CD4-positive, alpha-beta T cell treated with Interleukin-6 for 4 hours (primary cell): ENCODE data around the gene BCL11B.

Experiments
- DNase-seq: peaks from one replicate; pipeline ENCODE4 v3.0.0-alpha.2; 2020; ENCODE audit warnings: mixed read lengths

The BCL11B gene

GRCh38 chr14:99284254-99285004 lies 12.4 kb upstream of the BCL11B start:
- no peak for DNase-seq

GRCh38 chr14:99282261-99283050 lies 10.5 kb upstream of the BCL11B start:
- DNase-seq: no peak

GRCh38 chr14:99281396-99281795 lies 9.4 kb upstream of the BCL11B start:
- DNase-seq: no peak

- DNase-seq: peak; percentile 31
Observed at GRCh38 chr14:99280852-99281251, 8.9 kb upstream of the BCL11B start.

GRCh38 chr14:99280066-99280731 lies 8.2 kb upstream of the BCL11B start:
- no peak for DNase-seq

- DNase-seq: no peak
Observed at GRCh38 chr14:99278836-99279235, 6.8 kb upstream of the BCL11B start.

- DNase-seq: peak; percentile 20
Observed at GRCh38 chr14:99277530-99277929, 5.5 kb upstream of the BCL11B start.

- DNase-seq: no peak
Observed at GRCh38 chr14:99276482-99276881, 4.5 kb upstream of the BCL11B start.

- DNase-seq: no peak
Observed at GRCh38 chr14:99275222-99275584, 3.2 kb upstream of the BCL11B start.

GRCh38 chr14:99274346-99275221 lies 2.6 kb upstream of the BCL11B start:
- peak; percentile 72 for DNase-seq

GRCh38 chr14:99273766-99274345 lies 1.9 kb upstream of the BCL11B start:
- peak; percentile 42 for DNase-seq

GRCh38 chr14:99272899-99273765 lies 1.1 kb upstream of the BCL11B start:
- peak; percentile 49 for DNase-seq

GRCh38 chr14:99272632-99272898 lies 568 bp upstream of the BCL11B start:
- no peak for DNase-seq

GRCh38 chr14:99271221-99271941 lies 616 bp downstream of the BCL11B start:
- DNase-seq: no peak

- peak; percentile 65 for DNase-seq
Observed at GRCh38 chr14:99270458-99271220, 1.4 kb downstream of the BCL11B start.

- peak; percentile 42 for DNase-seq
Observed at GRCh38 chr14:99268810-99269707, 2.9 kb downstream of the BCL11B start.

GRCh38 chr14:99267837-99268781 lies 3.9 kb downstream of the BCL11B start:
- peak; percentile 67 for DNase-seq

GRCh38 chr14:99267381-99267780 lies 4.6 kb downstream of the BCL11B start:
- peak; percentile 13 for DNase-seq
